ENCODE measurements around the gene ICE2. TPM values are rescaled to one million over a fixed set of nuclear protein-coding genes. Genes with fewer than 3 reads are reported as not detected.

ICE2 gene
- total RNA-seq, 1 donor from 2014 or later = 69.7 TPM

- TF ChIP-seq CTCF (conservative IDR thresholded peaks at IDR 0.05) = no peak
- Mint-ChIP-seq H3K36me3 (ENCODE audit: low read depth) (peaks cover 13% of the 10 kb centered on the region), H3K9me3 (no peaks in the 10 kb centered on the region), H3K4me3 (no peak overlapping the region), H3K27ac (ENCODE audit: unreplicated experiment) (no peak overlapping the region), H3K27me3 (ENCODE audit: low read depth) (no peaks in the 10 kb centered on the region), H3K4me1 (no peaks in the 10 kb centered on the region)
- no peak for DNase-seq (ENCODE audit: low read depth, low spot score)
Observed at GRCh38 chr15:60460931-60461330, 18.0 kb downstream of the ICE2 start.

- no peak for DNase-seq (ENCODE audit: low read depth, low spot score)
- H3K27me3 Mint-ChIP-seq (ENCODE audit: low read depth) = no peaks in the 10 kb centered on the region
- H3K4me3 Mint-ChIP-seq = no peak overlapping the region
- TF ChIP-seq CTCF (conservative IDR thresholded peaks at IDR 0.05) = no peak
- no peaks in the 10 kb centered on the region for H3K4me1 Mint-ChIP-seq
- H3K36me3 Mint-ChIP-seq (ENCODE audit: low read depth) = peaks cover 6% of the 10 kb centered on the region
- H3K27ac Mint-ChIP-seq (ENCODE audit: unreplicated experiment) = no peak overlapping the region
- no peaks in the 10 kb centered on the region for H3K9me3 Mint-ChIP-seq
Observed at GRCh38 chr15:60458721-60459120, 20.2 kb downstream of the ICE2 start.

GRCh38 chr15:60457985-60458384 is 21.0 kb downstream of the ICE2 start:
- H3K4me1 Mint-ChIP-seq = no peaks in the 10 kb centered on the region
- no peaks in the 10 kb centered on the region for H3K27me3 Mint-ChIP-seq (ENCODE audit: low read depth)
- no peak overlapping the region for H3K4me3 Mint-ChIP-seq
- no peaks in the 10 kb centered on the region for H3K9me3 Mint-ChIP-seq
- H3K27ac Mint-ChIP-seq (ENCODE audit: unreplicated experiment) = no peak overlapping the region
- TF ChIP-seq CTCF (conservative IDR thresholded peaks at IDR 0.05) = no peak
- peaks cover 6% of the 10 kb centered on the region for H3K36me3 Mint-ChIP-seq (ENCODE audit: low read depth)
- DNase-seq (ENCODE audit: low read depth, low spot score) = no peak

- H3K9me3 Mint-ChIP-seq = no peaks in the 10 kb centered on the region
- H3K27ac Mint-ChIP-seq (ENCODE audit: unreplicated experiment) = no peak overlapping the region
- no peaks in the 10 kb centered on the region for H3K4me1 Mint-ChIP-seq
- H3K36me3 Mint-ChIP-seq (ENCODE audit: low read depth) = peaks cover 2% of the 10 kb centered on the region
- no peaks in the 10 kb centered on the region for H3K27me3 Mint-ChIP-seq (ENCODE audit: low read depth)
- H3K4me3 Mint-ChIP-seq = no peak overlapping the region
- no peak for TF ChIP-seq CTCF (conservative IDR thresholded peaks at IDR 0.05)
- DNase-seq (ENCODE audit: low read depth, low spot score) = no peak
Observed at GRCh38 chr15:60454824-60455223, 24.1 kb downstream of the ICE2 start.

GRCh38 chr15:60448668-60449360 is 30.1 kb downstream of the ICE2 start:
- H3K27me3 Mint-ChIP-seq (ENCODE audit: low read depth) = no peaks in the 10 kb centered on the region
- H3K36me3 Mint-ChIP-seq (ENCODE audit: low read depth) = peaks cover 8% of the 10 kb centered on the region
- no peak for DNase-seq (ENCODE audit: low read depth, low spot score)
- no peak for TF ChIP-seq CTCF (conservative IDR thresholded peaks at IDR 0.05)
- no peak overlapping the region for H3K27ac Mint-ChIP-seq (ENCODE audit: unreplicated experiment)
- H3K9me3 Mint-ChIP-seq = no peaks in the 10 kb centered on the region
- no peak overlapping the region for H3K4me3 Mint-ChIP-seq
- no peaks in the 10 kb centered on the region for H3K4me1 Mint-ChIP-seq
